Keratinocyte (primary cell): ENCODE measurements around the gene PRODH.

ENCODE experiments used
- CTCF ChIP-seq, 3 experiments: IDR thresholded peaks in 1 of 3; conservative IDR thresholded peaks in 1 of 3; optimal IDR thresholded peaks in 1 of 3; 2 replicates in 2 of 3; 3 replicates in 1 of 3; pipeline versions ENCODE3 to v1.5.1; 2011; ENCODE audit warnings: low read length in 3 of 3, mild to moderate bottlenecking in 3 of 3, moderate library complexity in 2 of 3, control low read depth in 1 of 3, inconsistent platforms in 1 of 3; ENCODE audit not compliant: insufficient read depth in 2 of 3; ENCODE audit errors: extremely low read depth in 1 of 3
- EZH2 ChIP-seq: IDR thresholded peaks from one replicate; pipeline ENCODE4 v1.6.1; 2012; ENCODE audit warnings: inconsistent platforms, mild to moderate bottlenecking, low read length, moderate library complexity

GRCh38 chr22:18927020-18927419, 9.1 kb downstream of the PRODH start:
- TF ChIP-seq CTCF (optimal IDR thresholded peaks at IDR 0.05 in 1 of 3, IDR thresholded peaks at IDR 0.05 in 1 of 3, conservative IDR thresholded peaks at IDR 0.05 in 1 of 3; ENCODE audit: extremely low read depth in 1 of 3, insufficient read depth in 2 of 3, low read length in 3 of 3), result no peak
- no peak for TF ChIP-seq EZH2
